GM21367 (cell line): ENCODE measurements around the gene LRMDA.
"Not testable (repeated sequence)": the region's sequence is repeated elsewhere in the genome, so short reads cannot be mapped to it uniquely, and the experiment has no call there.

Experiments
- ATAC-seq: cut with Tn5 transposase; IDR thresholded peaks from one replicate; pipeline ENCODE4 v1.9.1; 2021; ENCODE audit not compliant: unreplicated experiment

The LRMDA gene

GRCh38 chr10:76127984-76128589, 696.7 kb downstream of the LRMDA start:
- no peak for ATAC-seq

- ATAC-seq: no peak
These were observed 697.8 kb downstream of the LRMDA start for GRCh38 chr10:76129213-76129612.

GRCh38 chr10:76130892-76131291, 699.5 kb downstream of the LRMDA start:
- ATAC-seq: no peak

GRCh38 chr10:76133597-76134255, 702.3 kb downstream of the LRMDA start:
- no peak for ATAC-seq

GRCh38 chr10:76136961-76137360, 705.5 kb downstream of the LRMDA start:
- ATAC-seq: no peak

- ATAC-seq: no peak
These were observed 706.9 kb downstream of the LRMDA start for GRCh38 chr10:76138286-76138685.

- ATAC-seq: no peak
These were observed 707.5 kb downstream of the LRMDA start for GRCh38 chr10:76138906-76139305.

- ATAC-seq: no peak
These were observed 708.0 kb downstream of the LRMDA start for GRCh38 chr10:76139431-76139830.

- ATAC-seq: no peak
These were observed 710.0 kb downstream of the LRMDA start for GRCh38 chr10:76141376-76141775.

- ATAC-seq: not testable (repeated sequence)
These were observed 716.8 kb downstream of the LRMDA start for GRCh38 chr10:76148217-76148616.

- ATAC-seq: no peak
These were observed 717.8 kb downstream of the LRMDA start for GRCh38 chr10:76149182-76149581.

GRCh38 chr10:76149602-76150138, 718.2 kb downstream of the LRMDA start:
- ATAC-seq: no peak

GRCh38 chr10:76150139-76150875, 718.9 kb downstream of the LRMDA start:
- ATAC-seq: no peak

- ATAC-seq: no peak
These were observed 719.5 kb downstream of the LRMDA start for GRCh38 chr10:76150876-76151288.

- no peak for ATAC-seq
These were observed 720.8 kb downstream of the LRMDA start for GRCh38 chr10:76152186-76152585.

GRCh38 chr10:76155961-76156360, 724.5 kb downstream of the LRMDA start:
- no peak for ATAC-seq

GRCh38 chr10:76160446-76161300, 729.2 kb downstream of the LRMDA start:
- no peak for ATAC-seq

GRCh38 chr10:76161301-76161582, 729.8 kb downstream of the LRMDA start:
- ATAC-seq: no peak

GRCh38 chr10:76168437-76168836, 737.0 kb downstream of the LRMDA start:
- ATAC-seq: no peak

GRCh38 chr10:76169246-76169645, 737.8 kb downstream of the LRMDA start:
- no peak for ATAC-seq

GRCh38 chr10:76172020-76172419, 740.6 kb downstream of the LRMDA start:
- ATAC-seq: no peak
